Testis (tissue), 3 donors: Measurements from ENCODE around the gene IGF1R. TPM values are rescaled to one million over a fixed set of nuclear protein-coding genes. Genes with fewer than 3 reads are reported as not detected.
"Not testable (repeated sequence)": the region's sequence is repeated elsewhere in the genome, so short reads cannot be mapped to it uniquely, and the experiment has no call there.

Experiments
- DNase-seq: peaks from one replicate; pipeline ENCODE4 v3.0.0-alpha.2; 2019
- H3K27ac ChIP-seq, 2 donors: fragments of 200-600 bp; sonication (generic); one replicate each; pipeline ENCODE4 v1.5.1; 2019
- H3K27me3 ChIP-seq: fragments of 200-600 bp; sonication (generic); one replicate; pipeline ENCODE4 v1.5.1; 2019
- H3K36me3 ChIP-seq: fragments of 200-600 bp; sonication (generic); one replicate; pipeline ENCODE4 v1.5.1; 2017; ENCODE audit warnings: low read depth; ENCODE audit errors: missing control alignments
- H3K4me1 ChIP-seq: fragments of 200-600 bp; sonication (generic); one replicate; pipeline ENCODE4 v1.5.1; 2019
- H3K4me3 ChIP-seq, 2 donors: fragments of 200-600 bp; sonication (generic); one replicate each; pipeline ENCODE4 v1.5.1; 2017 to 2019
- H3K9me3 ChIP-seq: fragments of 200-600 bp; sonication (generic); one replicate; pipeline ENCODE4 v1.5.1; 2017
- CTCF ChIP-seq, 3 experiments: fragments of 450-650 bp in 2 of 3; fragments of 200-600 bp in 1 of 3; sonication (generic) in 1 of 3; IDR thresholded peaks; one replicate each; pipeline ENCODE4 v1.5.1; 2016 to 2019; ENCODE audit warnings: antibody characterized with exemption in 3 of 3, mild to moderate bottlenecking in 2 of 3, moderate library complexity in 1 of 3
- POLR2A ChIP-seq: fragments of 450-650 bp; IDR thresholded peaks from one replicate; pipeline ENCODE4 v1.6.1; 2017; ENCODE audit warnings: antibody characterized with exemption, mild to moderate bottlenecking, moderate library complexity
- WGBS, 2 donors: methylation state at CpG; one replicate each; pipeline ENCODE4 v1.1.5; 2018; 5-methylcytosine and 5-hydroxymethylcytosine counted together
- intact Hi-C: fragments of 100-400 bp; cut with DNase I; formaldehyde crosslinking; loops from one replicate; pipeline ENCODE4 v1.15.1; 2023; ENCODE audit warnings: low total_unique reads
- polyA plus RNA-seq: library from polyadenylated mRNA; stranded (reverse); fragments of 350-450 nt; fragmentation: Illumina TruSeq; extraction: RNeasy Lipid Tissue Mini Kit (QIAGEN cat#74804); gene quantifications from one replicate; pipeline ENCODE4 v1.2.3, GENCODE V29; 2014; ENCODE audit warnings: low read depth, low replicate concordance; ENCODE audit not compliant: insufficient read depth
- total RNA-seq, 2 donors: library from RNA; depleted of rRNA; stranded (reverse); fragments of >200 nt; gene quantifications; one replicate each; pipeline ENCODE4 v1.2.3, GENCODE V29; 2016

IGF1R gene
- total and polyA plus RNA-seq, 3 donors from 2014 or later = 25.8 to 172 (median 157) TPM

DNA sequence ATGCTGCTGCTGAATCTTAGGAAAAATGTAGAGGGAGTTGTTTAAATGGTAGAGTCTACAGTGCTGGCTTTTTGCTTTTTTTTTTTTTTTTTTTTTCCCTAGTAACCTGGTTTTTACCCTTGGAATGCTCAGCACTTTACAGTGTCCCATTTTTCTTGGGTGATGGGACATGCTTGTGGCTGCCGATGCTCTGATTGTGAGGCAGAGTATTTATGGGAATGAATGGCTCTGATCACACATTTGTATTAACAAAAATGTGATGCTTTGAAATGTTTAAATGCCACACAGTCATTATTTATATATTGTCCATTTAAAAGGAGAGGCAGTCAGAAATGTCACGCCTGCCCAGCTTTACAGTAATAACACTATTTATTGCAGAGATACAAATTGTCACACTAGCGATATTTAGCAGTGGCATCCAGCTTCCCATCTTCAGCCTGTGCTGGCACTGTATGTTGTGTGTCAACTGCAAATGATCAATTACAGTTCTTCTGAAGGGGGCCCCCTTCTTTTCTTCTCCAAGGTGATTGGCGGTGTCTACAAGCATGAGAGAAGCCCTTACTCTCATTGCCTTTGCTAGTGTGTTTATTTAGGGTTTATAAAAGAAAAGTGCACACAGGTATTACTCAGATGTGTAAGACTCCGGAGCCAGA is 30.9 kb upstream of the IGF1R start:
- Histone ChIP-seq H3K27ac (no peak overlapping the region), H3K9me3 (no peaks in the 10 kb centered on the region), H3K4me3 (no peak overlapping the region), H3K27me3 (no peaks in the 10 kb centered on the region), H3K4me1 (no peaks in the 10 kb centered on the region), H3K36me3 (no peaks in the 10 kb centered on the region)
- no peak for TF ChIP-seq CTCF (IDR thresholded peaks at IDR 0.05)
- no peak for TF ChIP-seq POLR2A
- 70 to 82% methylated on average over 5 of the region's 5 CpGs for WGBS, 2 donors
- intact Hi-C loops = no loop called here
- no peak for DNase-seq

DNA sequence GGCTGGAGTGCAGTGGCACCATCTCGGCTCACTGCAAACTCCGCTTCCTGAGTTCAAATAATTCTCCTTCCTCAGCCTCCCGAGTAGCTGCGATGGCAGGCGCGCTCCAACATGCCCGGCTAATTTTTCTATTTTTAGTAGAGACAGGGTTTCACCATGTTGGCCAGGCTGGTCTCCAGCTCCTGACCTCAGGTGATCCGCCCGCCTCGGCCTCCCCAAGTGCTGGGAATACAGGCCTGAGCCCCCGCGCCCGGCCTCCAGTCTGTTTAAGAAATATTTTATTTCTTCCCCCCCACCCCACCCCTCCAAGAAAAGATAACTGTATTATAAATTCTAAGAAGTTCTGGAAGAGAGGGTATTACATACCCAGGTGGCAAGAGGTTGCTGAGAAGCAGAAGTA is 29.8 kb upstream of the IGF1R start:
- H3K4me3 ChIP-seq = peak overlapping the region in 1 of 2 donors; percentile 10
- DNase-seq, H3K27me3 ChIP-seq, H3K36me3 ChIP-seq, H3K27ac ChIP-seq, H3K9me3 ChIP-seq, intact Hi-C loops, H3K4me1 ChIP-seq: not testable (repeated sequence)
- 70 to 71% methylated on average over 13 of the region's 13 CpGs for WGBS, 2 donors

GRCh38 chr15:98620020-98620419 is 28.3 kb upstream of the IGF1R start:
- 70 to 74% methylated on average over 8 of the region's 8 CpGs for WGBS, 2 donors
- intact Hi-C loops = no loop called here
- no peak for DNase-seq
- Histone ChIP-seq H3K36me3 (no peaks in the 10 kb centered on the region), H3K9me3 (no peaks in the 10 kb centered on the region), H3K27me3 (no peaks in the 10 kb centered on the region), H3K27ac (no peak overlapping the region), H3K4me1 (no peaks in the 10 kb centered on the region), H3K4me3 (no peak overlapping the region)
- TF ChIP-seq POLR2A (no peak), CTCF (IDR thresholded peaks at IDR 0.05) (no peak)

DNA sequence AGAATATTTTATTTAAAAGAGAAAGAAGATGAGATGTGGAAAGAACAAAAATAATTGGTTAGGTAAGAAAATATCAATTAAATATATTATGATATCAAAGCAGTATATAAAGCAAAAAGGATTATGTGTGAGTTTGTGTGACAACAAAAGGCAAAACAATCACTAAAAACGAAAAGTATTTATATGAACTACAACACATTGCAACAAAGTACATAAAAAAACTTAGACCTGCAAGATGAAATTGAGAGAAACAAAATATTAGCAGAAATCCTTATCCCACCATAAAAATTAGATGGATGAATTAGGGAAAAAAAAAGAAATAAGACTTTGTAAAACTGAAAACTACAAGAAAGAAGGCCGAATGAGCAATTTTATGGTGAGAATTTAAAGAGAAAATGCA is 27.3 kb upstream of the IGF1R start:
- Histone ChIP-seq H3K4me1 (no peaks in the 10 kb centered on the region), H3K4me3 (no peak overlapping the region), H3K36me3 (no peaks in the 10 kb centered on the region), H3K27me3 (no peaks in the 10 kb centered on the region), H3K27ac (no peak overlapping the region), H3K9me3 (no peaks in the 10 kb centered on the region)
- DNase-seq = no peak
- intact Hi-C loops = no loop called here
- 44 to 58% methylated on average over 2 of the region's 2 CpGs for WGBS, 2 donors
- no peak for TF ChIP-seq CTCF (IDR thresholded peaks at IDR 0.05)

- Histone ChIP-seq H3K27me3 (no peaks in the 10 kb centered on the region), H3K27ac (no peak overlapping the region), H3K36me3 (no peaks in the 10 kb centered on the region), H3K4me1 (no peaks in the 10 kb centered on the region), H3K4me3 (no peak overlapping the region), H3K9me3 (no peaks in the 10 kb centered on the region)
- intact Hi-C loops = no loop called here
- DNase-seq = no peak
- 50 to 87% methylated on average over 21 to 22 of the region's 22 CpGs for WGBS, 2 donors
- TF ChIP-seq POLR2A (no peak), CTCF (IDR thresholded peaks at IDR 0.05) (no peak)
Measured at GRCh38 chr15:98625614-98626013, 22.7 kb upstream of the IGF1R start.
